ENCODE data around the gene PDE6H.

PDE6H gene

GRCh38 chr12:14950982-14951746 lies 21.7 kb upstream of the PDE6H start:
- no peak overlapping the region for H3K27ac ChIP-seq
- no peak for TF ChIP-seq ZFX (IDR thresholded peaks at IDR 0.05; ENCODE audit: borderline replicate concordance)
- TF ChIP-seq CTCF (IDR thresholded peaks at IDR 0.05), result no peak

- H3K27ac ChIP-seq, result no peak overlapping the region
- no peak for TF ChIP-seq CTCF (IDR thresholded peaks at IDR 0.05)
- no peak for TF ChIP-seq ZFX (IDR thresholded peaks at IDR 0.05; ENCODE audit: borderline replicate concordance)
Measured at GRCh38 chr12:14951851-14952250, 21.0 kb upstream of the PDE6H start.

DNA sequence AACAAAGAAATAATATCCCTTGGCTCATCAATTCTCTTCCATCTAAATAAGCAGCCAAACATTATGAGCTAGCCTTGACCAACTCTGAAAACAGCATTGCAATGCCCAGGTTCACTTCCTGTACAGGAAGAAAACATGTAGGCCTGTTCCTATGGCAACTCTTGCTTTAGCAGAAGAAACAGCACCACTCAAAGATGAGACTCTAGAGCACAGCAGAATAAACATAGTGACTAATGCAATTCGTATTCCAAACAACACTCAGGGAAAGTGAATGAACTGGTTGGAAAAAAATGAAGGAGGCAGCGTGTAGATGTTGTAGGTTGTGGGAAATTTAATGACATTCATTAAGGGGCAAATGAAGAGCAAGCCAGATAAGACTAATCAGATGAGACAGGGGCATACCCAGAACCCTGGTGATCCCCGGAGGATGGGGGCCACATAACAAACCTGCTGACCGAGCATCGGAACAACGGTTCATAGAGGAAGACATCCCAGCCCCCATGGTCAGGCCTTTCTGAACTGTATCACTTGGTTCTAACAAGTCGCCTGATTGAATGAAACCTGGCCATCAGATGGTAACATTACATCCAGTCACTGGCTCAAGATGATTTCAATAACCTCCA lies 20.4 kb upstream of the PDE6H start:
- TF ChIP-seq CTCF (IDR thresholded peaks at IDR 0.05), result no peak
- TF ChIP-seq ZFX (IDR thresholded peaks at IDR 0.05; ENCODE audit: borderline replicate concordance), result no peak
- no peak overlapping the region for H3K27ac ChIP-seq

GRCh38 chr12:14953752-14954151 lies 19.1 kb upstream of the PDE6H start:
- TF ChIP-seq CTCF (IDR thresholded peaks at IDR 0.05), result no peak
- TF ChIP-seq ZFX (IDR thresholded peaks at IDR 0.05; ENCODE audit: borderline replicate concordance), result no peak
- H3K27ac ChIP-seq, result no peak overlapping the region

DNA sequence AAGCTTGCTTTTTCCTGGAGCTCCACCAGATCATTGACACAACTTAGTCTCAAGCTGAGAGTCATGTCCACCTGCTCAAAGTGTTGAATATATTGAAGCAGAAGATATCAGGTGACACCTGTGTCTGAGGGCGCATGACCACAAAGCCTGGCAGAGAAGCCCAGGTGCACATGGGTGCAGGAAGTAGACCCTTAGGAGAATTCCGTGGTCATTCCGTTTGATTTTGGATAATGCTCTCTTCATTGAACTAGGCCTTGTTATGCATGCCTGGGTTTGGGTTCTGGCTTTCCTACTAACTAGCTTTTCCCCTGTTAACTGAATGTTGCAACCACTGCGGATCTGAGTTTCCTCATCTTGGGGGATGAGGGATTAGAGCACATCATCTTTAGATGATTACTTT lies 18.6 kb upstream of the PDE6H start:
- TF ChIP-seq ZFX (IDR thresholded peaks at IDR 0.05; ENCODE audit: borderline replicate concordance) (no peak), CTCF (IDR thresholded peaks at IDR 0.05) (no peak)
- no peak overlapping the region for H3K27ac ChIP-seq

GRCh38 chr12:14956024-14956891 lies 16.6 kb upstream of the PDE6H start:
- H3K27ac ChIP-seq, result no peak overlapping the region
- no peak for TF ChIP-seq CTCF (IDR thresholded peaks at IDR 0.05)
- no peak for TF ChIP-seq ZFX (IDR thresholded peaks at IDR 0.05; ENCODE audit: borderline replicate concordance)

Measured in 22Rv1 (cell line).